Measurements from ENCODE around the gene TTC14.

Gene TTC14

DNA sequence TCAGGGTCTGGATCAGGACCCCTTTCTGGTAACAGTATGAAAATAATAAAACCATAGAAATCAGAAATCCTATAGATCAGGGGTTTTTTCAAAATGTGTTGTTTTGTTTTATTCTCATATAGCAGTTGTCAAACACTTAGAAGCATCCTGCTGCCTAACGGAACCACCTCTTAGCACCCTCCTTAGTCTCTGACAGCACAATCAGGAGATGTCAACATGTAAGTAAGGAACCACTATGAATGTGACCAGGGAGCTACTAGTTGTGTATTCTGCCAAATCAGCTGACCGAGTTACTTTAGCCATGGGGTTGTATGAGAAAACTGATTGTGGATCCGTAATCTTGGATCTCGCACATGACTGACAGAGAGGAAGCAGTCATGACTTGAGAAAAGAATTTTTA lies 55.1 kb downstream of the TTC14 start:
- H3K79me2 ChIP-seq (ENCODE audit: insufficient read depth, low read length), result no peaks in the 10 kb centered on the region
- no peak overlapping the region for H2AFZ ChIP-seq (ENCODE audit: low read depth, low read length, severe bottlenecking)
- no peak overlapping the region for H3K4me2 ChIP-seq (ENCODE audit: low read depth, low read length, poor library complexity, severe bottlenecking)
- H3F3A ChIP-seq (ENCODE audit: insufficient read depth), result no peaks in the 10 kb centered on the region
- H3K27me3 ChIP-seq (ENCODE audit: low read length), result no peaks in the 10 kb centered on the region
- no peak overlapping the region for H3K9ac ChIP-seq (ENCODE audit: low read length)
- no peak overlapping the region for H3K27ac ChIP-seq (ENCODE audit: low read depth, low read length)
- H4K20me1 ChIP-seq (ENCODE audit: low read depth, low read length), result no peaks in the 10 kb centered on the region
- no peaks in the 10 kb centered on the region for H3K9me2 ChIP-seq (replicated peaks; ENCODE audit: insufficient read depth, low read length)
- H3K36me3 ChIP-seq (ENCODE audit: low read length), result no peaks in the 10 kb centered on the region
- H3K9me3 ChIP-seq (ENCODE audit: insufficient read depth, low read length), result no peaks in the 10 kb centered on the region
- no peak overlapping the region for H3K4me3 ChIP-seq (ENCODE audit: insufficient read depth, low read length, poor library complexity, severe bottlenecking)
- TF ChIP-seq, protein P1, sequence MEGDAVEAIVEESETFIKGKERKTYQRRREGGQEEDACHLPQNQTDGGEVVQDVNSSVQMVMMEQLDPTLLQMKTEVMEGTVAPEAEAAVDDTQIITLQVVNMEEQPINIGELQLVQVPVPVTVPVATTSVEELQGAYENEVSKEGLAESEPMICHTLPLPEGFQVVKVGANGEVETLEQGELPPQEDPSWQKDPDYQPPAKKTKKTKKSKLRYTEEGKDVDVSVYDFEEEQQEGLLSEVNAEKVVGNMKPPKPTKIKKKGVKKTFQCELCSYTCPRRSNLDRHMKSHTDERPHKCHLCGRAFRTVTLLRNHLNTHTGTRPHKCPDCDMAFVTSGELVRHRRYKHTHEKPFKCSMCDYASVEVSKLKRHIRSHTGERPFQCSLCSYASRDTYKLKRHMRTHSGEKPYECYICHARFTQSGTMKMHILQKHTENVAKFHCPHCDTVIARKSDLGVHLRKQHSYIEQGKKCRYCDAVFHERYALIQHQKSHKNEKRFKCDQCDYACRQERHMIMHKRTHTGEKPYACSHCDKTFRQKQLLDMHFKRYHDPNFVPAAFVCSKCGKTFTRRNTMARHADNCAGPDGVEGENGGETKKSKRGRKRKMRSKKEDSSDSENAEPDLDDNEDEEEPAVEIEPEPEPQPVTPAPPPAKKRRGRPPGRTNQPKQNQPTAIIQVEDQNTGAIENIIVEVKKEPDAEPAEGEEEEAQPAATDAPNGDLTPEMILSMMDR (IDR thresholded peaks at IDR 0.05; ENCODE audit: insufficient read depth, low read length, poor library complexity, severe bottlenecking), result no peak
- no peak for TF ChIP-seq EZH2phosphoT487 (conservative IDR thresholded peaks at IDR 0.05; ENCODE audit: low read length)

All from SU-DHL-6 (cell line).